ENCODE data around the gene ZNF581. TPM values are rescaled to one million over a fixed set of nuclear protein-coding genes. Genes with fewer than 3 reads are reported as not detected.

The ZNF581 gene
- total and polyA plus RNA-seq, 11 donors: 4.7 to 12.7 (median 7.2) TPM

DNA sequence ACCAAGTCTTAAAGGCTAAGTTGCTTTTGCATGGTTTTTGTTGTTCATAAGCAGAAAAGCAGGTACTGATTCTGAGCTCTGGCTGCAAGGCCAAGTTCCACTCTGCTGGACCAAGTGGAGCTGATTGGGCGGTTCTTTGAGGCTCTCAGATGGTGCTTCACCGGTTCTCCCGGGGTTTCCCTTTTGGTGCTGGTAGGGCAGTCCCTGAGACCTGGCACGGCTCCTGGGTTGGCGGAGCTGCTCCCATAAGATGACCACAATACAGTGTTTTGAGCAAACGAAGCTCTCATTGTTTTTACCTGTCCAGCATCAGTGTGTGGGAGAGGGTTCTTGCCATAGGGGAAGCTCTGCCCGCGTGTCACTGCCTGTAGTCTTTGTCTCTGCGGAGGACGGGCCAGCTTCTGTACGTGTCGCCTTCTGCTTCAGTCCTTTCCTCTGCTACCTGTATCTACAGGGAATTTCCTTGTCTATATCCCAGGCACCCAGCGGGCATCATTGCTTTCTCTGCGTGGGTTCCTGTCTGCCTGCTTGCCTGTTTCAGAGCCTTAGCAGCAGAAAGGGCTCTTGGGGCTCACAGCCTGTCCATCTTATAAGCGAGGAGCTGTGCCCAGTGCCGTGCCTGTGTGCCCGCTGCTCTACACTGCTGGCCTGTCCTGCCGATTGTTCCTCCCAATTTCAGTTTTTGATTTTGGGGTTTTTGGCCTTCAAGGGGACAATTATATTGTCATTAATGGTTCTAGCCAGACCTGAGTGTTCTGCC is 13.7 kb downstream of the ZNF581 start:
- Histone ChIP-seq H3K27me3 (no peaks in the 10 kb centered on the region), H3K4me1 (peaks cover 12 to 62% (median 48%) of the 10 kb centered on the region in 12 donors), H3K4me3 (peak overlapping the region in 9 of 12 donors; percentile 17 to 99 (median 90)), H3K9me3 (no peaks in the 10 kb centered on the region), H3K27ac (no peak overlapping the region), H3K36me3 (peaks cover 0 to 37% (median 31%) of the 10 kb centered on the region in 9 donors)
- DNase-seq (no peak), ATAC-seq (no peak)
- 38 to 45% (median 42%) methylated on average over 18 of the region's 18 CpGs for WGBS, 4 donors
- intact Hi-C loops (cut with DNase I): no loop called here
- no peak for TF ChIP-seq POLR2A (IDR thresholded peaks at IDR 0.05)
- TF ChIP-seq, protein P1, sequence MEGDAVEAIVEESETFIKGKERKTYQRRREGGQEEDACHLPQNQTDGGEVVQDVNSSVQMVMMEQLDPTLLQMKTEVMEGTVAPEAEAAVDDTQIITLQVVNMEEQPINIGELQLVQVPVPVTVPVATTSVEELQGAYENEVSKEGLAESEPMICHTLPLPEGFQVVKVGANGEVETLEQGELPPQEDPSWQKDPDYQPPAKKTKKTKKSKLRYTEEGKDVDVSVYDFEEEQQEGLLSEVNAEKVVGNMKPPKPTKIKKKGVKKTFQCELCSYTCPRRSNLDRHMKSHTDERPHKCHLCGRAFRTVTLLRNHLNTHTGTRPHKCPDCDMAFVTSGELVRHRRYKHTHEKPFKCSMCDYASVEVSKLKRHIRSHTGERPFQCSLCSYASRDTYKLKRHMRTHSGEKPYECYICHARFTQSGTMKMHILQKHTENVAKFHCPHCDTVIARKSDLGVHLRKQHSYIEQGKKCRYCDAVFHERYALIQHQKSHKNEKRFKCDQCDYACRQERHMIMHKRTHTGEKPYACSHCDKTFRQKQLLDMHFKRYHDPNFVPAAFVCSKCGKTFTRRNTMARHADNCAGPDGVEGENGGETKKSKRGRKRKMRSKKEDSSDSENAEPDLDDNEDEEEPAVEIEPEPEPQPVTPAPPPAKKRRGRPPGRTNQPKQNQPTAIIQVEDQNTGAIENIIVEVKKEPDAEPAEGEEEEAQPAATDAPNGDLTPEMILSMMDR (IDR thresholded peaks at IDR 0.05): no peak

- TF ChIP-seq POLR2A (IDR thresholded peaks at IDR 0.05): no peak
- TF ChIP-seq, protein P1 (IDR thresholded peaks at IDR 0.05): no peak
- Histone ChIP-seq H3K4me1 (peaks cover 12 to 57% (median 44%) of the 10 kb centered on the region in 12 donors), H3K36me3 (peaks cover 3 to 54% (median 47%) of the 10 kb centered on the region in 9 donors), H3K9me3 (no peaks in the 10 kb centered on the region), H3K4me3 (no peak overlapping the region), H3K27me3 (no peaks in the 10 kb centered on the region), H3K27ac (no peak overlapping the region)
- intact Hi-C loops (cut with DNase I): loop anchor here in 1 of 10 donors (2.0 kb wide), 1 partner anchor 14 kb away; no protein-coding TSS in a partner anchor
- no peak for ATAC-seq
- 84 to 92% (median 90%) methylated on average over 32 to 37 of the region's 37 CpGs for WGBS, 4 donors
- no peak for DNase-seq
These were observed 15.5 kb downstream of the ZNF581 start for GRCh38 chr19:55658846-55659459.

- 60 to 68% (median 61%) methylated on average over 8 to 9 of the region's 9 CpGs for WGBS, 4 donors
These were observed 16.4 kb downstream of the ZNF581 start for GRCh38 chr19:55659822-55660221.

More at GRCh38 chr19:55659822-55660221, 16.4 kb downstream of the ZNF581 start:
- Histone ChIP-seq H3K36me3 (peaks cover 3 to 62% (median 56%) of the 10 kb centered on the region in 9 donors), H3K4me1 (peaks cover 12 to 57% (median 44%) of the 10 kb centered on the region in 12 donors), H3K27ac (no peak overlapping the region), H3K27me3 (no peaks in the 10 kb centered on the region), H3K4me3 (no peak overlapping the region), H3K9me3 (no peaks in the 10 kb centered on the region)
- DNase-seq: no peak
- ATAC-seq: no peak
- TF ChIP-seq, protein P1 (IDR thresholded peaks at IDR 0.05): no peak
- no peak for TF ChIP-seq POLR2A (IDR thresholded peaks at IDR 0.05)
- intact Hi-C loops (cut with DNase I): loop anchor here in 1 of 10 donors (2.0 kb wide), 1 partner anchor 13 kb away; no protein-coding TSS in a partner anchor

Data from heart left ventricle (tissue), 16 donors.